Loucy (cell line): ENCODE results near the gene PVALEF.

ENCODE experiments used
- CTCF ChIP-seq: fragments of 200-600 bp; sonication (generic); conservative IDR thresholded peaks from 2 replicates; pipeline ENCODE4 v1.5.1; 2014; ENCODE audit warnings: mild to moderate bottlenecking, antibody characterized with exemption, low read length
- EZH2phosphoT487 ChIP-seq: fragments of 200-600 bp; IDR thresholded peaks from 2 replicates; pipeline ENCODE4 v1.6.1; 2018; ENCODE audit warnings: antibody characterized with exemption, mild to moderate bottlenecking, moderate library complexity, borderline replicate concordance

GRCh38 chr17:81138500-81138899 lies 26.8 kb upstream of the PVALEF start:
- no peak for TF ChIP-seq EZH2phosphoT487
- no peak for TF ChIP-seq CTCF
